HPDE6-E6E7 (cell line): Measurements from ENCODE around the gene FBN2.
"Not testable (repeated sequence)": the region's sequence is repeated elsewhere in the genome, so short reads cannot be mapped to it uniquely, and the experiment has no call there.

Experiments used
- DNase-seq: peaks from one replicate; pipeline ENCODE4 v3.0.0; 2011; ENCODE audit warnings: missing footprints; ENCODE audit errors: extremely low spot score

FBN2 gene

DNA sequence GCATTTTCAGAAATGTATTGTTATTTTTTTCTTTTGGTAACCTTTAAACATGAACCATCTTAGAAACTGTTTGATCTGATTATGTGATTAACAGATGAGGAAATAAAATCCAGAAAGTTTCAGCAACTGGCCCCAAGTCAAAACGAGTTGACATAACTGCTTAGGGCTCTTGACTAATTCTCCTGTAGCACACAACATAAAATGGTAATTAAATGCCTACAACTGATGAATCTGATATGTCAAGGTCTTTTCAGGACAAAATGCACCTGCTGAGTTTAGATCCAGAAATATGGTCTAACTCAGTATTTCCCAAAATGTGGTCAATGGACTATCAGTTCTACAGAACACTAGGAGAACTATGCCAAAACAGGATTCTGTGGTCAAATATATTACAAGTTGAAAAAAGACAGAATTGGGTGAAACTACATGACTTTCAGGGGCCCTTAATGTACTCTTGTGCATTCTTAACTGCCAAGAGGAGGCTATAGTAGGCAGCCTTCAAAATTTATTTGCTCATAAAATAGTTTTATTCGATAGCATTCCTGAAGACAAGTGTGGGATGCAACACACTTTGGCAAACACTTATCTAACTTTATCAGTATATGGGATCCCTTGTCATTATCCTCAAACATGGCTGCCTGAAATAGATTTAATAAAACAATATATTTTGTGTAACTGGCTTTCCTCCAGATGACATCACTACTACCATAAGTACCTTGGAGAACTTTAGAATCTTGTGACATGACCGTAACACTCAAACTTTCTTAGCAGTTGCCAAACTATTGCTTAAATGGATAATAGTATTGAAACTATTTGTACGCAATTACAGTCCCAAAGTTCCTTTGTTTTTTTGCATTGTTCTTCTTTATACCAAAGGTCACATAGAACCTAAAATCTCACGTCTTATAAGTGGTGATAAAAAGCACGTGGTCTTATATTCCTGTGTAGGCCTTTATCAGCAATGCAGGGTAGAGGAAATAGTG lies 59.4 kb downstream of the FBN2 start:
- no peak for DNase-seq

DNA sequence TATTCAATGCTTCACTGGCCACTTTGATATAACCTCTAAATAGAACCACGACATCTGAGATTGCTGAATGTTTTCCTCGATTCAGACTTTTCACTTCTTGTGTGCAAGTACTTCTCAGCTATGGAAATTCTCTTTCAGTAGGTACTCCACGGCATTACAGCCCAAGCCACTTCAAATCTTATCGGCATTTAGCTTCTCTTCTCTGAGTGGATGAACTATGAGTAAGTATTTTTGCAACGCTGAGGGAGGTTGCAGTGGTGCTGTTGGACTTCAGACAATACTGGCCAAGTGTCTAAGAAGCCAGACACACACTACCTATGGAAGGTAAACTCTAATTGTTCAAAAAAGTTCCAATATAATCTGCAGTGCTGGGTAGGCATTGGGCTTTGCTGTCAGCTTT lies 60.1 kb downstream of the FBN2 start:
- no peak for DNase-seq

DNA sequence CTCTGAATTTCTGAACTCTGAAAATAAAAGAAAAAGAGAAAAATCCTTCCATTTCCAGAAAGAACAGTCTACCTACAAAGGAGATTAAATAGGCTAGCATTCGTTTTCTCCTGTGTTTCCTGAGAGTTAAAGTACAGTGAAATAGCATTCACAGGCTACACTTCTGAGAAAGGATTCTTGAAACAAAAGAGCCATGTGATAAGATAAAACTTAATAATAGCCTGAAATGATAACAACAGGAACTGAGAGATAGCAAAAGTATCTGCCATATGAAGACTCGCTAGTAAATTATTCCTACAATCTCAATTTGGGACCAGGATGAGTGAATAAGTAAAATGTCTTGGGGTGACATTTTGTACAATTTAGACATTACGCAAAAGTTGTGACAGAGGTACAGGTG lies 62.4 kb downstream of the FBN2 start:
- no peak for DNase-seq

DNA sequence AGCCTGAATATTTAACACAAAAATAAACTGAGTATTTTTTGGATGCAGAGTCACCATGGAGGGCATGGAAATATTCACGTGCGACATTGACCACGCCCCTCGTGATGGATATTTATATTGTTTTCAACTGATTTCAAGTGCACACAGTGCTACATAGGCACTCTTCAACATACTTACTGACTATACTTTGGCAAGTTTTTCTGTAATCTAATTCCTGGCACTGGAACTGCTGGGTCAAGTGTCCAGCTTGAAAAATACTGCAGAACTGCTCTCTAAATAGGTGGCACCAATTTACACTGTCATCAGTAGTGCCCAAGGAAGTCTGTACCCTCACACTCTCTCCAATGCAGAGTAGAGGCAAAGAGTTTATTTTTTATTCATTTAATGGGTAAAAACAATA lies 65.1 kb downstream of the FBN2 start:
- no peak for DNase-seq

DNA sequence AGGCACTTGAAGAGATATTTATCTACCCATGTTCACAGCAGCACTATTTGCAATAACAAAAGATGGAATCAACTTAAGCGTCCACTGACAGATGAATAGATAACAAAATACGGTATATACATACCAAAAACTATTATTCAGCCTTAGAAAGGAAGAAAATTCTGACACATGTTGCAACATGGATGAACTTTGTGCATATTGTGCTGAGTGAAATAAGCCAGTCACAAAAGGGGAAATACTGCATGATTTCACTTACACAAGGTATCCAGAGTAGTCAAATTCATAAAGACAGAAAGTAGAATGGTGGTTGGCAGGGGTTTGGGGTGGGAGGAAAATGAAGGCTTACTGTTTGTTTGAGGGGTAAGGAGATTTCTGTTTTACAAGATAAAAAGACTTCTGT lies 66.0 kb downstream of the FBN2 start:
- no peak for DNase-seq

DNA sequence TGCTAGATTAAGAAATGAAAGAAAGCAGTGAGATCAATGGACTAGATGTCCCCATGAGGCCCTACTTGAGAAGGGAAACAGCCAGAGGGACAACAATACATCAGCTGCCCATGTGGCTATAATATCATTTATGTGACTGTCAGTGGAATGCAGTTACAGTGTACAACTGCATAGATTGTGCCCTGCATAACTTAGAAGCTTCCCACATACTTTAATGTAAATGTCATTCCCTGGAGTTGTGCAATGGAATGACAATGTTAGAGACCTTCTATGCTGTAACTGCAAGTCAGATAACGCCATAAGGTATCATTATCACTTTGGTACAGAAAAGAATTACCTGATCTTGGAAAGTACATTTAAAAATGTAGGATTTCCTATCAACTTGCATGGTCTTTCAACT lies 67.4 kb downstream of the FBN2 start:
- no peak for DNase-seq

DNA sequence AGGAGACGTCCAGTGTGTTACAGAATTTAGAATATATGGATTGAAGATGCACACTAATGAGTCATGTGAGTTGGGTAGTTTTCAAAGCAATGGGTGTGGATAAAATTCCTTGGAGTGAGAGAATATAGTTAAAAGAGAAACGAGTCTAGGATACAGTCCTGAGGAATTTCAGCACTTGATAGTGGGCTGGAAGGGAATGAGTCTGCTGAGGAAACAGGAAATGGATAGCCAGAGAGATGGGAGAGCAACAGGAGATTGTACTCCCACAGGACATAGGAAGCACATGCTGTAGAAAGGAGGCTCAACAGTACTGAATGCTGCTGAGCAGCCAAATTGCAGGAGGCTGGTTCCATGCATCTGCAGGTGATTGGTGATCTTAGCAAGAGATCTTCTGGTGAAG lies 68.1 kb downstream of the FBN2 start:
- no peak for DNase-seq

DNA sequence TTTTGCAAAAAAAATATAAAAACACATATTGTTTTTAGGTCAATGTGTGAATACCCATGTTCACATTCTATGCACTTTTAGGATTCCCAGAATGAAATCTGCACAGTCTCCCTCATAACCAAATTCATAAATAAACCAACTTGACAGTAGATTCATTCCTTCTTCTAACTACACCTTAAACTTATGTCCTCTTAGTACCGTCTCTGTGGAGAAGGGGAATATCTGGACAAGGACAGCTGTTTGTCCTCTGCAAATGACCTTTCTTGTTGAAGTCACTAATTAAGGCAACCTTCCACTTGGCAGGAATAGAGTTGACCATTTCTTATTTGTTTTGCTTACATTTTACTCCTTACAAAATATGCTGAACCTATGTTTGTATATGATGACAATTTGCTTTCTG lies 71.1 kb downstream of the FBN2 start:
- DNase-seq, result no peak

DNA sequence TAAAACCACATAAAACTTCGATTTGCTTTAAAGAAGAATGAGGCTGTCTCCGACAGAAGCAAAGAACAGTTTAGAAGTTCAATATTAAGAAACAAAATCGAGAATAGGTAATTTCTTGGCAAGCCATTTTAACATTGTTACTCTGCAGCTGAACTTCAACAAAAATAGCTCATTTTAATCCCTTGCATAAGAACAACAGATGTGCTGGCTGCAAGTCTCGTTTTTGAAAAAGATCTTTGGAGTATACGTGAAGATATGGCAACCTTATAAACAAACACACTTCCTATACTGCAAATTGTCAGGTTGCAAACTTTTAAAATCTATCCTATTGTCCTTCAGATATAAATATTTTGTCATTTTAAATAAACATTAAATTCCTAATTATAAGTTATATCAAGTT lies 71.5 kb downstream of the FBN2 start:
- DNase-seq, result no peak

DNA sequence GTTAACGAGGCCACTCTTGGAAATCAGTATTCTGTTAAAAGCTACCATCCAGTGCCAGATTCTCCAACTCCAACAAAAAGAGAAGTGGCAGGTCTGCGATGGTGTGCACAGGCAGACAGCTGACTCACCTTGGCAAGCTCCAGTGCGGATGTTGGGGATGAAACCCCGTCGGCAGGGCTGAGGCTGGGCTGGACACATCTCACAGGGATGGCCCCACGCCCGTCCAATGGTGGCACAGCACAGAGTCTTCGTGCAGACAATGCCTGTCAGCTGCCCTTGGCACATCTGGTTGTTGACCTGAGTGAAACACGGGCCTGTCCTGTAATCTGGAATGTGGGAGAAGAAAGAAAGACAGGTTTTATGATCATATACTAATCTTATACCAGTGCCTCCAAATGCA lies 73.4 kb downstream of the FBN2 start:
- no peak for DNase-seq

DNA sequence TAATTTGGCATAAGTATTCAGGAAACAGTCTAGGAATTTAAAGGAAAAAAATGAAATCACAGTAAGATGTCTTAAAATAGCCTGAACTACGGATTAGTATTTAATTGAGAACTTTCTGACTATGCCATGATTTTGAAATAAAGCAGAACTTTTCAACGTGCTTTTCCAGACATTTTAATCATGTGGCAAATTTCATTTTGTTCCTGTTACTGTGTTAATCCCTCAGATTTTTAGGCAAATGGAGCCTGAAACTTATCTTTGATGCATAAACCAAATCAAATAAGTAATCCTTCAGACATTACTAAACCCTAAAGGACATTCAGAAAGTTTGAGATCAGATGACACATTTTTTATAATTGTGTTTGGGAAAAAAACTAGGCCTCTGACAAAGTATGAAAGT lies 75.7 kb downstream of the FBN2 start:
- no peak for DNase-seq

DNA sequence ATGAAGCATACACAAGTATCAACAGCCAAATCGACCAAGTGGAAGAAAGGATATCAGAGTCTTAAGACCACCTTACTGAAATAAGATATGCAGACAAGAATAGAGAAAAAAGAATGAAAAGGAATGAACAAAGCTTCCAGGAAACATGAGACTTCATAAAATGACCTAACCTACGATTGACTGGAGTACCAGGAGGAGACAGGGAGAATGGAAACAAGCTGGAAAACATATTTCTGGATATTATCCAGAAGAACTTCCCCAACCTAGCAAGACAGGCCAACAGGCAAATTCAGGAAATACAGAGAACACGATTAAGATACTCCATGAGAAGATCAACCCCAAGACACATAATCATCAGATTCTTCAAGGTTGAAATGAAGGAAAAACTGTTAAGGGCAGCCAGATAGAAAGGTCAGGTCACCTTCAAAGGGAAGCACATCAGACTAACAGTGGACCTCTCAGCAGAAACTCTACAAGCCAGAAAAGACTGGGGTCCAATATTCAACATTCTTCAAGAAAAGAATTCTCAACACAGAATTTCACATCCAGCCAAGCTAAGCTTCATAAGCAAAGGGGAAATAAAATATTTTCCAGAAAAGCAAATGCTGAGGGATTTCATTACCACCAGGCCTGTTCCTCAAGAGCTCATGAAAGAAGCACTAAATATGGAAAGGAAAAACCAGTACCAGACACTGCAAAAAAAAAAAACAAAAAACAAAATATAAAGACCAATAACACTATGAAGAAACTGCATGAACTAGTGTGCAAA lies 80.7 kb downstream of the FBN2 start:
- not testable (repeated sequence) for DNase-seq

DNA sequence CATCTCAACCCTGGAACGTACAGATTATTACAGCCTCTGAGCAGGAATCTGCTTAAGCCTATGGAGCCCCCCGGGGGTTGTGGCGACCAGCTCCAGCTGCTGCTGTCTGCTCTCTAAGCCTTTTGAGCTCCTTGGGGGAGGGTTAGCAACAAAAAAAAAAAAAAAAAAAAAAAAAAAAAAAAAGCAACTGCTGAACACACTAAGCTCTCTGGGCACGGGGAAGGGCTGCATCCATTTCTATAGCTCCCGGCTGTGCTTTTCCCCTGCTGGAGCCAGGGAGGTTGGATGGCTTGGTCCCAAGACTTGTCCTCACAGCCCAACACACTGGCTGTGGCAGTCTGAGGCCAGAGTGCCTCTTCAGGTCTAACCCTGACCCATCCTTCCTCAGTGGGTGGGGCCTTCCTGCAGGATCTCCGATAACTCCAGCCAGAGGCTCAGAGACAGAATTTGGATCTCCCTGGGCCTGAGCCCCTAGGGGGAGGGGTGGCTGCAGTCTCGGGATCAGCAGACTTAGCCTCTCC lies 82.1 kb downstream of the FBN2 start:
- no peak for DNase-seq

DNA sequence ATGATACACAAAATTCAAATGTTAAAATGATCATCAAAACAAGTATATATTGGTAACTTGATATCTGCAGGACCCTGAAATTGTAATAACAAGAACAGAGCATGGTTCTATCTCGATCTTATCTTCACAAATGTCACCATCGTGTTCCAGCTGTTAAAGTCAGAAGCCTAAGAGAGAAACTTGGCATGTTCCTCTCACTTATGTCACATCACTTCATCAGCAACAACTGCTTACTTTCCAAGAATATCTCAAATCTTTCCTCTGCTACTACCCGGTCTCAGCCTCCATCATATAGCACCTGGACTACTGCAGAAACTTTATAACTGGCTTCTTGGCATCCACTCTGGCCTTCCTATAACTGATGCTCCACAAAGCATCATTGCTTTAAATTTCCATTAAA lies 84.9 kb downstream of the FBN2 start:
- DNase-seq, result no peak

DNA sequence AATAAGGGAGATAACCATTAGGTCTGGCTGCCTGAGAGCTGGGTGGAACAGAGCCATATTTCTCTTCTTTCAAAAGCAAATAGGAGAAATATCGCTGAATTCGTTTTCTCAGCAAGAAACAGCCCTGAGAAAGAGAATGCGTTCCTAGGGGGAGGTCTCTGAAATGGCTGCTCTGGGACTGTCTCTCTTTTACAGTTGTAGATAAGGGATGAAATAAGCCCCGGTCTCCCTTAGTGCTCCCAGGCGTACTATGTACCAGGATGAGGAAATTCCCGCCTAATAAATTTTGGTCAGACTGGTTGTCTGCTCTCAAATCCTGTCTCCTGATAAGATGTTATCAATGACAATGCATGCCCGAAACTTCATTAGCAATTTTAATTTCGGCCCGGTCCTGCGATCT lies 90.8 kb downstream of the FBN2 start:
- not testable (repeated sequence) for DNase-seq

DNA sequence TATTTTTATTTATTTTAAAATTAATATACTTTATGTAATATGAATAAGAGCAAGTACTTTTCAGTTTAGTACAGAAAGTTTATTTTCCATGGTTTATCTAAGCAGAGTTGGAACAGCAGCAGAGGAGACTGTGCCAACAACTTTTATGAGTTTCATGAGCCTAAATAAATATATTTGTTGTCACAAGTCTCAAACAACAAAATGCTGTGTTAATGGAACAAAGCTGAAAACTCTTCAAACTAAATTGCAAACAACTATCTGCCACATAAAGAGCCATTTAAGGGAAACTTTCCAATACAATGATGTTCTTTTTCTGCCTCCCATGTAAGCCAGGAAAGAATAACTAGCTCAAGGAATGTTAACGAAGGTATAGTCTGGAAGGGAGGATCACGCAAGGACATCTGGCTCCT lies 96.1 kb downstream of the FBN2 start:
- no peak for DNase-seq

DNA sequence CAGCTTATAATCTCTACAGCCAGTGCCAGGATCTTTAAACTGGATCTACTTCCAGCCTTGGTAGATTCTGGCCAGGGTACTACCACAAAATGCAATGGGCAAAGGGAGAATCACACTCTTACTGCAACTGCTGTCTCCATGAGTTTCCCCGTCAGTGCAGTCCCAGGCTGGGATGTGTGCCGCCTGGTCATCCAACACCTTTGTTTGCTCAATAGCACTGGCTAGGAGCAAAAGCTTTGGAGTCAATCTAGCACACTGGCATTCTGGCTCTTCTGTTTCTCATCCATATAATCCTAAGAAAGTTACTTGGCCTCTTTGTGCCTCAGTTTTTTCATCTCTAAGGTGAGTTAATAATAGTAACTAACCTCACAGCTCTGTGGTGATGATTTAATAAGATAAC lies 96.9 kb downstream of the FBN2 start:
- no peak for DNase-seq

DNA sequence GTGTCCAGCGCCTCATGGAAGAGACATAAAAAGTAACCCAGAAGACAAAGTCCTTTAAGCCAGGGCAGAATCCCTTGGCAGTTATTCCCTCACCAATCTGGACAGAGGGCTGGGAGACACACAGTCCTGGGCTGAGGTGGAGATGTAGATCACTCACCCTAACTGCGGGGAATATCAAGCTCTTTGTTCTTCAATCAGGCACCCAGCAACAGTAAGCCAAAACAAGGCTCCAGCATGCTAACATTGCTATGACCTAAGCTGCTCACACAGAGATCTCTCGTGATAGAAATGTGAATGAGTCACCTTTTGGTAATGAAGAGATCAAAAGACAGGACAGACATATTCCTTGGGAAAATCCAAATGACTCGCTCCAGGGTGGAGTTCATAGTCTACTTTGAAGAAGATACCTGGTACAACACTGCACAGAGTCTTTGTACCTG lies 101.3 kb downstream of the FBN2 start:
- DNase-seq, result peak; percentile 27

DNA sequence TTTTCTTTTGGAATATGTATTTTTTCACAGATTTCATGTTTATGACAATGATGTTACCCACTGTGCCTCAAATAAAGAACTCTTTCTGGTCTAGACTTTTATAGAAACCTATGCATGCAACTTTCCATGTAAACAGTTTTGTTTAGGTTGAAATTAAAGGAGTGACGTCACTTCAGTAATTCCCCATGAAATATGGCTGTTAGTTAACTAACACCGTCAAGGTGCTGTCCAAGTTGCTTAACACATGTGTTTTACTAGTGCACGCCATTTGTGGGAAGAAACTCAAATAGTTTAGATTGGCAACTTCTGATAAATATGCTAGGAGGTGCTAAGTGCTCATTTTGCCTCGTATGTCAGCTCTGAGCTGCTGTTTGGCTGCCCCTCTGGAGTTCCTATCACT lies 102.2 kb downstream of the FBN2 start:
- no peak for DNase-seq

DNA sequence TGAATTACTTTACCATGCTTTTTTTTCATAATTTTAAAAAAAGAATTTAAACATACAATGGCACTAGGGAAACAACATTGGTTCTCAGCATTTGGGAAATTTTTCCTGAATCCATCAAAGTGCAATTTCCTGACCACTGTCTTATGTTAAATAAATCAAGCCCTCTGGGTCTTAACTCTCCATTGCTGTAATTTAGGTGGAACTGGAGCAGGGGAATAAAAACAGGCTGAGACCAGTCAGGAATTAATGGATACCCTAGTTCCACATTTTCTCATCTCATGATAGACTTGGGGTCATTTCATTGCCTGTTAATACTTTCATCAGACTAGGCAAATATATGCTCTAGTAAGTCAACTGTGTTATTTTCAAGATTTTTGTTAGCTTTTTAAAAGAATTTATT lies 103.1 kb downstream of the FBN2 start:
- DNase-seq, result no peak

DNA sequence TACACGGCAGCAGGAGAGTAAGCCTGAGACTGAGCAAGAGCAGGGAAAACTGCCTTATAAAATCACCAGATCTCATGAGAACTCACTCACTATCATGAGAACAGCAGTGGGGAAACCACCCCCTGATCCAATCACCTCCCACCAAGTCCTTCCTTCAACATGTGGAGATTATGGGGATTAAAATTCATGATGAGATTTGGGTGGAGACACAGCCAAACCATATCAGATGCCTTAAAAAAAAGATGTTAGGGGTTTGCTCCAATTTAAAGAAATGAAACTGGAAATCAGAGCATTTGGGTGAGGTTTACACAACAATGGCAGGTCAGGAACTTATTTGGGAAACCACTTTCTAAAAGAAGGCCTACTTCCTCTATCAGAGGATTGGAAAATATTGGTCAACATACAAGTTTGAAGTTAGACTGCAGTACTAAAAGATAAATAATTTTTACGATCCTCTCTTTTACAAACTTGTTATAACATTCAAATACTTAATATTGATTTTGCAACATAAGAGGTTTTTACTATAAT lies 105.1 kb downstream of the FBN2 start:
- DNase-seq, result no peak

DNA sequence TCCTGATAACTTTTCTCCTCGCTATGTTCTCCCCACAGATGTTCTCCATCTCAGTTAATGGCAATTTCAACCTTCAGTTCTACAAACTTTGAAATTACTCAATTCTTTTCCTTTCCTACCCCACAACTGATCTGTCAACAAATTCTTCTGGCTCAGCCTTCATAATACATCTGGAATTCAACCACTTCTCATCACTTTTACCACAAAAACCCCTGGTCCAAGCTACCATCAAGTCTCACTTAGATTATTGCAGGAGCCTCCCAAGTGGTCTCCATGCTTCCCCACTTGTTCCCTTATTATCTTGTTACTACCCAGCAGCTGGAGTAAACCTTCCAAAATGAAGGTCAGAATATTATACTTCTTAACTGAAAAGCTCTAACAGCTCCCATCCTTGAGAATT lies 110.1 kb downstream of the FBN2 start:
- no peak for DNase-seq
